Measurements from ENCODE around the gene EXT2. TPM values are rescaled to one million over a fixed set of nuclear protein-coding genes. Genes with fewer than 3 reads are reported as not detected.

The EXT2 gene
- total RNA-seq, 1 experiment from 2014 or later = 42.8 TPM

- peaks cover 10 to 15% of the 10 kb centered on the region in 2 experiments; a peak in 2 of 4 replicates for H3K36me3 ChIP-seq (ENCODE audit: control insufficient read depth in 1 of 2, insufficient read depth in 2 of 2, low read length in 2 of 2)
- ChIA-PET RAD21 (ENCODE audit: low non-redundant PET in 1 of 2, low total read pairs in 2 of 2, uncharacterized antibody in 2 of 2, unreplicated experiment in 2 of 2) (no interaction called here), POLR2A (no interaction called here), CTCF (no interaction called here)
- H3K4me2 ChIP-seq (ENCODE audit: low read length) = no peak overlapping the region
- H3K4me3 ChIP-seq (replicated peaks in 1 of 2; ENCODE audit: low read depth in 1 of 2, low read length in 2 of 2) = no peak overlapping the region
- H3K4me1 ChIP-seq (ENCODE audit: control insufficient read depth in 1 of 2, insufficient read depth in 2 of 2, low read length in 2 of 2) = no peaks in the 10 kb centered on the region
- DNase-seq (ENCODE audit: low read depth, low spot score) = no peak
- H3K27ac ChIP-seq (ENCODE audit: low read depth, low read length) = no peak overlapping the region
- no peaks in the 10 kb centered on the region; the same call in 1 of the 2 replicates for H3K79me2 ChIP-seq (ENCODE audit: insufficient read depth, low read length)
- no peaks in the 10 kb centered on the region for H3K9me2 ChIP-seq (ENCODE audit: insufficient read depth)
- no peak for ATAC-seq
- TF ChIP-seq CEBPB (IDR thresholded peaks at IDR 0.05; ENCODE audit: low read depth) = no peak
- no peak for TF ChIP-seq MAX (IDR thresholded peaks at IDR 0.05)
- no peak for TF ChIP-seq POLR2AphosphoS5 (IDR thresholded peaks at IDR 0.05; ENCODE audit: low read depth, low read length)
- TF ChIP-seq JUND (IDR thresholded peaks at IDR 0.05) = no peak
- TF ChIP-seq ZBTB33 (IDR thresholded peaks at IDR 0.05; ENCODE audit: extremely low read depth, insufficient replicate concordance, low read length) = no peak
- TF ChIP-seq EGR1 (IDR thresholded peaks at IDR 0.05; ENCODE audit: low read depth) = no peak
- TF ChIP-seq EZH2phosphoT487 (IDR thresholded peaks at IDR 0.05; ENCODE audit: borderline replicate concordance) = no peak
- no peak for TF ChIP-seq ZFX (IDR thresholded peaks at IDR 0.05)
- no peak for TF ChIP-seq ELF1 (IDR thresholded peaks at IDR 0.05; ENCODE audit: borderline replicate concordance, low read depth)
- TF ChIP-seq ZNF274 (IDR thresholded peaks at IDR 0.05; ENCODE audit: low read depth, low read length) = no peak
- TF ChIP-seq YY1 (IDR thresholded peaks at IDR 0.05; ENCODE audit: extremely low read depth, insufficient replicate concordance, low read depth, low read length) = no peak
- no peak for TF ChIP-seq CTCF (IDR thresholded peaks at IDR 0.05 in 2 of 3, conservative IDR thresholded peaks at IDR 0.05 in 1 of 3; ENCODE audit: borderline replicate concordance in 1 of 3, insufficient read depth in 1 of 3, low read depth in 2 of 3, low read length in 2 of 3)
- H3K27me3 ChIP-seq (ENCODE audit: insufficient read depth, low read length) = no peaks in the 10 kb centered on the region
- BruUV-seq (replicated peaks) = no TSS peak
- no peaks in the 10 kb centered on the region for H3K9me3 ChIP-seq (ENCODE audit: control insufficient read depth in 1 of 2, insufficient read depth in 1 of 2, low read depth in 1 of 2, low read length in 2 of 2)
- H2AFZ ChIP-seq (ENCODE audit: low read depth, low read length, poor library complexity, severe bottlenecking) = no peak overlapping the region
- H3K9ac ChIP-seq (ENCODE audit: low read length) = no peak overlapping the region
- no peaks in the 10 kb centered on the region for H4K20me1 ChIP-seq (ENCODE audit: insufficient read depth)
- intact Hi-C loops (cut with micrococcal nuclease) = no loop called here
Observed at GRCh38 chr11:44113572-44113971, 18.1 kb downstream of the EXT2 start.
